ENCODE measurements around the gene POFUT1.

POFUT1 gene

GRCh38 chr20:32226391-32226790 is 18.7 kb downstream of the POFUT1 start:
- WGBS, 2 experiments = no CpG with 5 or more reads among the region's 1 CpG
- no peaks in the 10 kb centered on the region for H3K27me3 ChIP-seq (ENCODE audit: control insufficient read depth, insufficient read depth, low read length, poor library complexity, severe bottlenecking)
- peaks cover 24% of the 10 kb centered on the region for H3K36me3 ChIP-seq (ENCODE audit: control insufficient read depth, insufficient read depth, low read length)
- H3K27ac ChIP-seq (ENCODE audit: insufficient read depth, low read depth, low read length, poor library complexity, severe bottlenecking) = no peak overlapping the region
- no peaks in the 10 kb centered on the region for H3K4me1 ChIP-seq (ENCODE audit: control insufficient read depth, insufficient read depth, low read length)
- no peaks in the 10 kb centered on the region for H3K9me3 ChIP-seq (ENCODE audit: control insufficient read depth, low read length)
- H3K4me3 ChIP-seq (ENCODE audit: insufficient read depth, low read depth, low read length) = no peak overlapping the region

DNA sequence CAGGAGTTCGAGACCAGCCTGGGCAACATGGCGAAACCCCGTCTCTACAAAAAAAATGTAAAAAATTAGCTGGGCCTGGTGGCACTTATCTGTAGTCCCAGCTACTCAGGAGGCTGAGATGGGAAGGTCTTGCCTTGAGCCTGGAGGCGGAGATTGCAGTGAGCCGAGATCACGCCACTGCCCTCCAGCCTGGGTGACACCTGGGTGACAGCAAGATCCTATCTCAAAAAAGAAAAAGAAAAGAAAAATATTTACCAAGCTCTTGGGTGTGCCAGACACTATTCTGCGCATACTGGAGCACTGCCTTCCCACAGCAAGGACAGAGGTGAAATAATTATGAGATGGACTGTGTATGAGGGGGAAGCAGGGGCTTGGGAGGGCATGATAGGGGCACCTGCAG is 19.6 kb downstream of the POFUT1 start:
- WGBS, 2 experiments = 92 to 96% methylated on average over 7 of the region's 7 CpGs
- Histone ChIP-seq H3K36me3 (ENCODE audit: control insufficient read depth, insufficient read depth, low read length) (peaks cover 30% of the 10 kb centered on the region), H3K4me1 (ENCODE audit: control insufficient read depth, insufficient read depth, low read length) (no peaks in the 10 kb centered on the region), H3K4me3 (ENCODE audit: insufficient read depth, low read depth, low read length) (no peak overlapping the region), H3K27ac (ENCODE audit: insufficient read depth, low read depth, low read length, poor library complexity, severe bottlenecking) (no peak overlapping the region), H3K27me3 (ENCODE audit: control insufficient read depth, insufficient read depth, low read length, poor library complexity, severe bottlenecking) (no peaks in the 10 kb centered on the region), H3K9me3 (ENCODE audit: control insufficient read depth, low read length) (no peaks in the 10 kb centered on the region)

GRCh38 chr20:32227744-32228688 is 20.3 kb downstream of the POFUT1 start:
- H3K36me3 ChIP-seq (ENCODE audit: control insufficient read depth, insufficient read depth, low read length) = peaks cover 25% of the 10 kb centered on the region
- WGBS, 2 experiments = 93 to 95% methylated on average over 22 of the region's 22 CpGs

DNA sequence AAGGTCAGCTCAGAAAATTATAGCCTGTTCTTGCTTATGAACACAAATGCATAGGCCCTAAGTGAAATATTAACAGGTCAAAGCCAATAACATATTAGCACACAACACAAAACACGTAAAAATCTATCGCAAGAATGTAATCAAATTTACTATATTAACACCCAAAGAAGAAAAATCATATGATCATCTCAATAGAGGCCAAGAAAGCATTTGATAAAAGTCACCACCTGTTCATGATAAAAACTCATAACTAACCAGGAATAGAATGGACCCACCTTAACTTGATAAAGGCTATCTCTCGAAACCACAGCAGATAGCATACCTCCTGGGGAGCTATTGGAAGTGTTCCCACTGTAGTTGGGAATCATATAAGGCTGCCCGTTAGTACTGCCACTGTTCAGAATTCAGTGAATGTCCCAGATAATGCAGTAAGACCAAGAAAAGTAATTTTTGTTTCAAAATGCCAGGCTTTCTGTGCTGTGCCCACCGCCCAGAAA is 21.6 kb downstream of the POFUT1 start:
- H3K9me3 ChIP-seq (ENCODE audit: control insufficient read depth, low read length) = no peaks in the 10 kb centered on the region
- H3K27ac ChIP-seq (ENCODE audit: insufficient read depth, low read depth, low read length, poor library complexity, severe bottlenecking) = no peak overlapping the region
- no peak overlapping the region for H3K4me3 ChIP-seq (ENCODE audit: insufficient read depth, low read depth, low read length)
- H3K4me1 ChIP-seq (ENCODE audit: control insufficient read depth, insufficient read depth, low read length) = no peaks in the 10 kb centered on the region
- 92 to 95% methylated on average over 5 of the region's 5 CpGs for WGBS, 2 experiments
- no peaks in the 10 kb centered on the region for H3K27me3 ChIP-seq (ENCODE audit: control insufficient read depth, insufficient read depth, low read length, poor library complexity, severe bottlenecking)
- peaks cover 29% of the 10 kb centered on the region for H3K36me3 ChIP-seq (ENCODE audit: control insufficient read depth, insufficient read depth, low read length)

More at GRCh38 chr20:32227744-32228688, 20.3 kb downstream of the POFUT1 start:
- H3K27ac ChIP-seq (ENCODE audit: insufficient read depth, low read depth, low read length, poor library complexity, severe bottlenecking) = no peak overlapping the region
- H3K9me3 ChIP-seq (ENCODE audit: control insufficient read depth, low read length) = no peaks in the 10 kb centered on the region
- no peaks in the 10 kb centered on the region for H3K27me3 ChIP-seq (ENCODE audit: control insufficient read depth, insufficient read depth, low read length, poor library complexity, severe bottlenecking)
- H3K4me3 ChIP-seq (ENCODE audit: insufficient read depth, low read depth, low read length) = no peak overlapping the region
- H3K4me1 ChIP-seq (ENCODE audit: control insufficient read depth, insufficient read depth, low read length) = no peaks in the 10 kb centered on the region

GRCh38 chr20:32230707-32231106 is 23.0 kb downstream of the POFUT1 start:
- no peak overlapping the region for H3K4me3 ChIP-seq (ENCODE audit: insufficient read depth, low read depth, low read length)
- no peak overlapping the region for H3K27ac ChIP-seq (ENCODE audit: insufficient read depth, low read depth, low read length, poor library complexity, severe bottlenecking)
- 96 to 97% methylated on average over 13 of the region's 13 CpGs for WGBS, 2 experiments
- no peaks in the 10 kb centered on the region for H3K9me3 ChIP-seq (ENCODE audit: control insufficient read depth, low read length)
- H3K36me3 ChIP-seq (ENCODE audit: control insufficient read depth, insufficient read depth, low read length) = peaks cover 37% of the 10 kb centered on the region
- H3K27me3 ChIP-seq (ENCODE audit: control insufficient read depth, insufficient read depth, low read length, poor library complexity, severe bottlenecking) = no peaks in the 10 kb centered on the region
- H3K4me1 ChIP-seq (ENCODE audit: control insufficient read depth, insufficient read depth, low read length) = no peaks in the 10 kb centered on the region

DNA sequence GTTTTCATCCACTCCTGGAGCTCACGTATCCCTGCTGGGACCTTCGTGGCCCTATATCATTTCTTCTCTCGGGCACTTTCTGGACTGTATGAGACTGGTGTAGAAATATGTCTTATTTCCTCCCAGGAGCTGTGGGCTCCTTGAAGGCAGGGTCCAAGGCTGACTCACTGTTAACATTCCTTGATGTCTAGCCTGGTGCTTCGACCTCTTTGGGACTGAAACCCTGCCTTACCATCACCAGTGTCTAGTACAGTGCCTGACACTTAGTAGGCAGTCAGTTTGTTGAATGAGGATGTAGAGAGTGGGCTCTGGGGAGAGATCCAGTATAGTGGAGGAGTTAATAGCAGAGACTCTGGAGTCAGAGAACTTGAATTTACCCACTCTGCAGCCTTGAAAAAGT is 23.6 kb downstream of the POFUT1 start:
- Histone ChIP-seq H3K27me3 (ENCODE audit: control insufficient read depth, insufficient read depth, low read length, poor library complexity, severe bottlenecking) (no peaks in the 10 kb centered on the region), H3K9me3 (ENCODE audit: control insufficient read depth, low read length) (no peaks in the 10 kb centered on the region), H3K36me3 (ENCODE audit: control insufficient read depth, insufficient read depth, low read length) (peaks cover 37% of the 10 kb centered on the region), H3K4me1 (ENCODE audit: control insufficient read depth, insufficient read depth, low read length) (no peaks in the 10 kb centered on the region), H3K27ac (ENCODE audit: insufficient read depth, low read depth, low read length, poor library complexity, severe bottlenecking) (no peak overlapping the region), H3K4me3 (ENCODE audit: insufficient read depth, low read depth, low read length) (no peak overlapping the region)
- WGBS, 2 experiments = 95 to 98% methylated on average over 4 of the region's 4 CpGs

DNA sequence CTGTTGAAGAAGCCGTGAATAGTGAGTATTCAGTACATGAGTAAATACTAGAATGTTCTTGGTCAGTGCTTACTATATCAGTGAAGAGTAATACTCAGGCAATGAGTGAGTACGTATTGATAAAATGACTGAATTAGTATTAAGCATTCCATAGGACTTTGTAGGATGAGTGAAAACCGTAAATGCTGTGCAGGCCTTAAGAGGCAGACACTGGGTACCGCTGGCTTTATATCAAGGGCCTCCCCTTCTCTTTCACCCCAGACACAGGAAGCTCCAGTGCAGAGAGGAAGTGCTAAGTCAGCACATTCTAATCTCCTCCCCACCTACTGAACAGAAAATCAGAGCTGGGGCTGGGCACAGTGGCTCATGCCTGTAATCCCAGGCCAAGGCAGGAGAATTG is 24.2 kb downstream of the POFUT1 start:
- H3K4me3 ChIP-seq (ENCODE audit: insufficient read depth, low read depth, low read length) = no peak overlapping the region
- H3K27me3 ChIP-seq (ENCODE audit: control insufficient read depth, insufficient read depth, low read length, poor library complexity, severe bottlenecking) = no peaks in the 10 kb centered on the region
- H3K4me1 ChIP-seq (ENCODE audit: control insufficient read depth, insufficient read depth, low read length) = no peaks in the 10 kb centered on the region
- no peaks in the 10 kb centered on the region for H3K9me3 ChIP-seq (ENCODE audit: control insufficient read depth, low read length)
- H3K27ac ChIP-seq (ENCODE audit: insufficient read depth, low read depth, low read length, poor library complexity, severe bottlenecking) = no peak overlapping the region
- 91 to 97% methylated on average over 4 of the region's 4 CpGs for WGBS, 2 experiments
- H3K36me3 ChIP-seq (ENCODE audit: control insufficient read depth, insufficient read depth, low read length) = peaks cover 37% of the 10 kb centered on the region

DNA sequence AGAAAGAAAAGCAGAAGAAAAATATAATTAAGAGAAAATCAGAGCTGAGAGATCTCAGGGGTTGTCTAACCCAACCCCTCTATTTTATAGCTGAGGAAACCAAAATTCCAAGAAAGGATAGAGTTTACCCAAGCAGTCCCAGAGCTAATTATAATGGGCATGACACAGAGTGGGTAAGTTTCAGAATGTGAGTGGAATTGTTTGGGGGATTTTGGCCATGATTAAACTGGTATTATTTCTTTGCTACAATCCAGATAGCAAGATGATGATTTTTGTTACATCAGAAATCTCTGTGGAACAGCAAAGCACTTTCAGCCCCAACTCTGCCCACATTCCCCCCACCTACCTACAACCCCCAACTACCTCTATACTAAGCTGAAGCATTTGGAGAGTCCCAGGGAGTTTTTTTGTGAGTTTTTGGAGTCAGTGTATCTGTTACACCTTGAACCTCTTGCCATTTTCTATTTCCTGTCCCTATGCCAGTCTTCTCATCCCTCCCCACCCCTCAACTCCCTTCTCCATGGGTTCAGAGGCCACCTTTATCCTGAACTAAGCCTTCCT is 24.7 kb downstream of the POFUT1 start:
- Histone ChIP-seq H3K36me3 (ENCODE audit: control insufficient read depth, insufficient read depth, low read length) (peaks cover 37% of the 10 kb centered on the region), H3K4me1 (ENCODE audit: control insufficient read depth, insufficient read depth, low read length) (no peaks in the 10 kb centered on the region), H3K27me3 (ENCODE audit: control insufficient read depth, insufficient read depth, low read length, poor library complexity, severe bottlenecking) (no peaks in the 10 kb centered on the region), H3K4me3 (ENCODE audit: insufficient read depth, low read depth, low read length) (no peak overlapping the region), H3K27ac (ENCODE audit: insufficient read depth, low read depth, low read length, poor library complexity, severe bottlenecking) (no peak overlapping the region), H3K9me3 (ENCODE audit: control insufficient read depth, low read length) (no peaks in the 10 kb centered on the region)

DNA sequence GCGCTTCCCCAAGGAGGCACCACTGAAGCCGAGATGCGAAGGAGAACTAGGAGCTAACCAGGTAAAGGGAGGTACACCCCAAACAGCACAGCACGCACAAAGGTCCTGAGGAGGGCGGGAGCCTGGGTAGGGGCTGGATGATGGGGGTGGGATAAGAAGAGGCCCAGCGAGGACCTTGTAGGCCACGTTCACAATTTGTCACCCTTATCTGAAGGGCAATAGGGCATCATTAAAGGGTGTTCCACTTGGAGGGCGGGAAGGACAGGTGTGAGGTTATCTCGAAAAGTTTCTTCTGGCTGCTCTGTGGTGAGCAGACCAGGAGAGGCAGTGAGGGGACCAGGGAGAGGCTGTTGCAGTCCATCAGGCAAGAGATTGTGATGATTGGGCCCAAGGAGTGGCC is 25.6 kb downstream of the POFUT1 start:
- Histone ChIP-seq H3K9me3 (ENCODE audit: control insufficient read depth, low read length) (no peaks in the 10 kb centered on the region), H3K27me3 (ENCODE audit: control insufficient read depth, insufficient read depth, low read length, poor library complexity, severe bottlenecking) (no peaks in the 10 kb centered on the region), H3K36me3 (ENCODE audit: control insufficient read depth, insufficient read depth, low read length) (peaks cover 37% of the 10 kb centered on the region), H3K4me3 (ENCODE audit: insufficient read depth, low read depth, low read length) (no peak overlapping the region), H3K27ac (ENCODE audit: insufficient read depth, low read depth, low read length, poor library complexity, severe bottlenecking) (no peak overlapping the region), H3K4me1 (ENCODE audit: control insufficient read depth, insufficient read depth, low read length) (no peaks in the 10 kb centered on the region)
- WGBS, 2 experiments = 96 to 98% methylated on average over 9 of the region's 9 CpGs

- Histone ChIP-seq H3K9me3 (ENCODE audit: control insufficient read depth, low read length) (no peaks in the 10 kb centered on the region), H3K27me3 (ENCODE audit: control insufficient read depth, insufficient read depth, low read length, poor library complexity, severe bottlenecking) (no peaks in the 10 kb centered on the region), H3K4me1 (ENCODE audit: control insufficient read depth, insufficient read depth, low read length) (no peaks in the 10 kb centered on the region), H3K27ac (ENCODE audit: insufficient read depth, low read depth, low read length, poor library complexity, severe bottlenecking) (no peak overlapping the region), H3K4me3 (ENCODE audit: insufficient read depth, low read depth, low read length) (no peak overlapping the region), H3K36me3 (ENCODE audit: control insufficient read depth, insufficient read depth, low read length) (peaks cover 35% of the 10 kb centered on the region)
- WGBS, 2 experiments = 94 to 95% methylated on average over 13 of the region's 13 CpGs
These were observed 26.6 kb downstream of the POFUT1 start for GRCh38 chr20:32234135-32234808.

Data from ectodermal cell (in vitro differentiated cells).